Skeletal muscle tissue (tissue), 4 donors: ENCODE measurements around the gene CUEDC1. TPM values are rescaled to one million over a fixed set of nuclear protein-coding genes. Genes with fewer than 3 reads are reported as not detected.

Experiments
- H3K27ac ChIP-seq: one replicate; pipeline ENCODE4 v1.7.0; 2013; ENCODE audit warnings: mild to moderate bottlenecking, low read depth, low read length, inconsistent platforms
- H3K27me3 ChIP-seq, 3 donors: one replicate each; pipeline ENCODE4 v1.7.0; 2013; ENCODE audit warnings: low read length in 3 of 3; ENCODE audit not compliant: control insufficient read depth in 3 of 3, insufficient read depth in 3 of 3
- H3K36me3 ChIP-seq, 3 donors: one replicate each; pipeline ENCODE4 v1.7.0; 2013; ENCODE audit warnings: low read length in 3 of 3; ENCODE audit not compliant: control insufficient read depth in 3 of 3, insufficient read depth in 3 of 3
- H3K4me1 ChIP-seq, 3 donors: one replicate each; pipeline ENCODE4 v1.7.0; 2013; ENCODE audit warnings: low read length in 3 of 3, mild to moderate bottlenecking in 3 of 3; ENCODE audit not compliant: control insufficient read depth in 3 of 3, insufficient read depth in 3 of 3
- H3K4me3 ChIP-seq, 3 donors: one replicate each; pipeline ENCODE4 v1.7.0; 2013; ENCODE audit warnings: low read length in 3 of 3
- H3K9ac ChIP-seq, 3 donors: one replicate each; pipeline ENCODE4 v1.7.0; 2013; ENCODE audit warnings: low read length in 3 of 3, mild to moderate bottlenecking in 3 of 3, moderate library complexity in 2 of 3, low read depth in 1 of 3
- H3K9me3 ChIP-seq, 3 donors: one replicate each; pipeline ENCODE4 v1.7.0; 2013; ENCODE audit warnings: low read length in 3 of 3; ENCODE audit not compliant: control insufficient read depth in 3 of 3
- total RNA-seq: library from RNA; depleted of rRNA; stranded (reverse); fragments of >200 nt; gene quantifications from one replicate; pipeline ENCODE4 v1.2.3, GENCODE V29; 2014
- donor health status: Osteomylitis.

The CUEDC1 gene
- total RNA-seq: 10.4 TPM

GRCh38 chr17:57955183-57955931 lies at the start of gene CUEDC1:
Gene CUEDC1, minus strand, starts transcription at chr17:57955412. Its CDS starts 69,848 bp downstream, at chr17:57885564.
- Histone ChIP-seq H3K36me3 (peaks cover 0 to 2% (median 0%) of the 10 kb centered on the region in 3 donors), H3K9ac (peak within 1 kb of the TSS; percentile 85 to 89 (median 88)), H3K27ac (peak within 1 kb of the TSS; percentile 90), H3K9me3 (no peaks in the 10 kb centered on the region), H3K4me3 (peak within 1 kb of the TSS; percentile 68 to 86 (median 79)), H3K4me1 (peaks cover 49 to 56% (median 52%) of the 10 kb centered on the region in 3 donors), H3K27me3 (no peaks in the 10 kb centered on the region)

GRCh38 chr17:58004060-58004459 lies 48.8 kb upstream of the CUEDC1 start:
- no peaks in the 10 kb centered on the region for H3K27me3 ChIP-seq
- H3K9me3 ChIP-seq: no peaks in the 10 kb centered on the region
- no peak overlapping the region for H3K9ac ChIP-seq
- peaks cover 20 to 42% (median 28%) of the 10 kb centered on the region in 3 donors for H3K36me3 ChIP-seq
- peaks cover 27 to 41% (median 33%) of the 10 kb centered on the region in 3 donors for H3K4me1 ChIP-seq
- H3K27ac ChIP-seq: no peak overlapping the region
- H3K4me3 ChIP-seq: no peak overlapping the region

- H3K4me1 ChIP-seq: peaks cover 24 to 38% (median 31%) of the 10 kb centered on the region in 3 donors
- no peaks in the 10 kb centered on the region for H3K27me3 ChIP-seq
- H3K9me3 ChIP-seq: no peaks in the 10 kb centered on the region
- peaks cover 20 to 42% (median 31%) of the 10 kb centered on the region in 3 donors for H3K36me3 ChIP-seq
- H3K27ac ChIP-seq: no peak overlapping the region
- H3K4me3 ChIP-seq: no peak overlapping the region
- no peak overlapping the region for H3K9ac ChIP-seq
Measured at GRCh38 chr17:58002973-58003372, 47.8 kb upstream of the CUEDC1 start.

- Histone ChIP-seq H3K27ac (no peak overlapping the region), H3K27me3 (no peaks in the 10 kb centered on the region), H3K9ac (no peak overlapping the region), H3K4me3 (no peak overlapping the region), H3K36me3 (peaks cover 20 to 45% (median 36%) of the 10 kb centered on the region in 3 donors), H3K4me1 (peaks cover 21 to 34% (median 25%) of the 10 kb centered on the region in 3 donors), H3K9me3 (no peaks in the 10 kb centered on the region)
Measured at GRCh38 chr17:58002154-58002948, 47.1 kb upstream of the CUEDC1 start.

GRCh38 chr17:58001461-58002124 lies 46.4 kb upstream of the CUEDC1 start:
- H3K4me1 ChIP-seq: peaks cover 21 to 30% (median 25%) of the 10 kb centered on the region in 3 donors
- no peaks in the 10 kb centered on the region for H3K27me3 ChIP-seq
- no peak overlapping the region for H3K27ac ChIP-seq
- H3K36me3 ChIP-seq: peaks cover 16 to 48% (median 36%) of the 10 kb centered on the region in 3 donors
- H3K9ac ChIP-seq: no peak overlapping the region
- H3K4me3 ChIP-seq: no peak overlapping the region
- H3K9me3 ChIP-seq: no peaks in the 10 kb centered on the region

GRCh38 chr17:57999496-58000017 lies 44.3 kb upstream of the CUEDC1 start:
- Histone ChIP-seq H3K27ac (no peak overlapping the region), H3K4me3 (no peak overlapping the region), H3K9ac (no peak overlapping the region), H3K36me3 (peaks cover 2 to 34% (median 24%) of the 10 kb centered on the region in 3 donors), H3K4me1 (peaks cover 17 to 26% (median 25%) of the 10 kb centered on the region in 3 donors), H3K27me3 (no peaks in the 10 kb centered on the region), H3K9me3 (no peaks in the 10 kb centered on the region)

- Histone ChIP-seq H3K27ac (no peak overlapping the region), H3K4me3 (no peak overlapping the region), H3K9ac (no peak overlapping the region), H3K27me3 (no peaks in the 10 kb centered on the region), H3K4me1 (peaks cover 17 to 26% (median 25%) of the 10 kb centered on the region in 3 donors), H3K36me3 (peaks cover 0 to 29% (median 19%) of the 10 kb centered on the region in 3 donors), H3K9me3 (no peaks in the 10 kb centered on the region)
Measured at GRCh38 chr17:57999010-57999495, 43.8 kb upstream of the CUEDC1 start.

GRCh38 chr17:57997085-57997809 lies 42.0 kb upstream of the CUEDC1 start:
- Histone ChIP-seq H3K9ac (no peak overlapping the region), H3K27me3 (no peaks in the 10 kb centered on the region), H3K36me3 (peaks cover 0 to 13% (median 10%) of the 10 kb centered on the region in 3 donors), H3K27ac (no peak overlapping the region), H3K4me3 (no peak overlapping the region), H3K4me1 (peaks cover 31 to 32% (median 32%) of the 10 kb centered on the region in 3 donors), H3K9me3 (no peaks in the 10 kb centered on the region)
